Effector memory CD8-positive, alpha-beta T cell (primary cell): ENCODE results near the gene OR2AT4.
"Not testable (repeated sequence)": the region's sequence is repeated elsewhere in the genome, so short reads cannot be mapped to it uniquely, and the experiment has no call there.

Experiments
- ATAC-seq: fragments of 150-1000 bp; cut with Tn5 transposase; replicated peaks from 2 replicates; pipeline ENCODE4 v1.10.0; 2021; ENCODE audit warnings: mild to moderate bottlenecking, moderate library complexity
- DNase-seq, 3 experiments: peaks; one replicate each; pipeline ENCODE4 v3.0.0; 2021
- H3K27ac Mint-ChIP-seq, 2 donors: one replicate each; pipeline ENCODE4 v1.8.0; 2022; ENCODE audit warnings: mild to moderate bottlenecking in 2 of 2, mixed read lengths in 2 of 2, moderate library complexity in 2 of 2
- H3K27me3 Mint-ChIP-seq, 2 donors: one replicate each; pipeline ENCODE4 v1.8.0; 2022; ENCODE audit warnings: mixed read lengths in 2 of 2
- H3K36me3 Mint-ChIP-seq: one replicate; pipeline ENCODE4 v1.8.0; 2022; ENCODE audit warnings: mild to moderate bottlenecking, moderate library complexity, mixed read lengths; ENCODE audit not compliant: insufficient read depth
- H3K4me1 Mint-ChIP-seq, 2 donors: one replicate each; pipeline ENCODE4 v1.8.0; 2022; ENCODE audit warnings: low read depth in 2 of 2, mixed read lengths in 2 of 2
- H3K4me3 Mint-ChIP-seq, 2 donors: one replicate each; pipeline ENCODE4 v1.8.0; 2022; ENCODE audit warnings: mild to moderate bottlenecking in 2 of 2, mixed read lengths in 2 of 2, moderate library complexity in 2 of 2
- H3K9me3 Mint-ChIP-seq, 2 donors: one replicate each; pipeline ENCODE4 v1.8.0; 2022; ENCODE audit warnings: mixed read lengths in 2 of 2

The OR2AT4 gene

GRCh38 chr11:75126564-75126963 lies 29.9 kb upstream of the OR2AT4 start:
- peaks cover 27 to 38% of the 10 kb centered on the region in 2 donors for H3K27me3 Mint-ChIP-seq
- no peaks in the 10 kb centered on the region for H3K9me3 Mint-ChIP-seq
- H3K4me1 Mint-ChIP-seq, result no peaks in the 10 kb centered on the region
- DNase-seq (no peak), ATAC-seq (no peak)
- no peaks in the 10 kb centered on the region for H3K36me3 Mint-ChIP-seq
- no peak overlapping the region for H3K4me3 Mint-ChIP-seq
- H3K27ac Mint-ChIP-seq, result no peak overlapping the region

GRCh38 chr11:75118577-75118976 lies 21.9 kb upstream of the OR2AT4 start:
- Mint-ChIP-seq H3K27me3 (peaks cover 47 to 70% of the 10 kb centered on the region in 2 donors), H3K4me1 (no peaks in the 10 kb centered on the region), H3K4me3 (no peak overlapping the region), H3K27ac (no peak overlapping the region), H3K36me3 (no peaks in the 10 kb centered on the region), H3K9me3 (peaks cover 0 to 7% of the 10 kb centered on the region in 2 donors)
- ATAC-seq (no peak), DNase-seq (no peak)

- H3K36me3 Mint-ChIP-seq, result no peaks in the 10 kb centered on the region
- H3K27ac Mint-ChIP-seq, result no peak overlapping the region
- H3K27me3 Mint-ChIP-seq, result peaks cover 67 to 68% of the 10 kb centered on the region in 2 donors
- H3K4me1 Mint-ChIP-seq, result no peaks in the 10 kb centered on the region
- H3K9me3 Mint-ChIP-seq, result peaks cover 0 to 13% of the 10 kb centered on the region in 2 donors
- no peak overlapping the region for H3K4me3 Mint-ChIP-seq
- ATAC-seq (no peak), DNase-seq (no peak)
Measured at GRCh38 chr11:75114465-75114864, 17.8 kb upstream of the OR2AT4 start.

- ATAC-seq, result no peak
- H3K9me3 Mint-ChIP-seq, result peaks cover 0 to 13% of the 10 kb centered on the region in 2 donors
- H3K27ac Mint-ChIP-seq, result no peak overlapping the region
- H3K4me3 Mint-ChIP-seq, result no peak overlapping the region
- no peak for DNase-seq
- H3K36me3 Mint-ChIP-seq, result no peaks in the 10 kb centered on the region
- no peaks in the 10 kb centered on the region for H3K4me1 Mint-ChIP-seq
- peaks cover 55 to 57% of the 10 kb centered on the region in 2 donors for H3K27me3 Mint-ChIP-seq
Measured at GRCh38 chr11:75113030-75113429, 16.4 kb upstream of the OR2AT4 start.

- no peaks in the 10 kb centered on the region for H3K4me1 Mint-ChIP-seq
- H3K27me3 Mint-ChIP-seq, result peaks cover 54 to 57% of the 10 kb centered on the region in 2 donors
- no peak overlapping the region for H3K4me3 Mint-ChIP-seq
- ATAC-seq (no peak), DNase-seq (no peak)
- H3K9me3 Mint-ChIP-seq, result peaks cover 0 to 13% of the 10 kb centered on the region in 2 donors
- H3K36me3 Mint-ChIP-seq, result no peaks in the 10 kb centered on the region
- H3K27ac Mint-ChIP-seq, result no peak overlapping the region
Measured at GRCh38 chr11:75112200-75112599, 15.5 kb upstream of the OR2AT4 start.

GRCh38 chr11:75107187-75107586 lies 10.5 kb upstream of the OR2AT4 start:
- Mint-ChIP-seq H3K36me3 (no peaks in the 10 kb centered on the region), H3K4me3 (no peak overlapping the region), H3K4me1 (no peaks in the 10 kb centered on the region), H3K27ac (no peak overlapping the region), H3K27me3 (peaks cover 42 to 49% of the 10 kb centered on the region in 2 donors), H3K9me3 (peaks cover 0 to 4% of the 10 kb centered on the region in 2 donors)
- ATAC-seq, result no peak
- no peak for DNase-seq

DNA sequence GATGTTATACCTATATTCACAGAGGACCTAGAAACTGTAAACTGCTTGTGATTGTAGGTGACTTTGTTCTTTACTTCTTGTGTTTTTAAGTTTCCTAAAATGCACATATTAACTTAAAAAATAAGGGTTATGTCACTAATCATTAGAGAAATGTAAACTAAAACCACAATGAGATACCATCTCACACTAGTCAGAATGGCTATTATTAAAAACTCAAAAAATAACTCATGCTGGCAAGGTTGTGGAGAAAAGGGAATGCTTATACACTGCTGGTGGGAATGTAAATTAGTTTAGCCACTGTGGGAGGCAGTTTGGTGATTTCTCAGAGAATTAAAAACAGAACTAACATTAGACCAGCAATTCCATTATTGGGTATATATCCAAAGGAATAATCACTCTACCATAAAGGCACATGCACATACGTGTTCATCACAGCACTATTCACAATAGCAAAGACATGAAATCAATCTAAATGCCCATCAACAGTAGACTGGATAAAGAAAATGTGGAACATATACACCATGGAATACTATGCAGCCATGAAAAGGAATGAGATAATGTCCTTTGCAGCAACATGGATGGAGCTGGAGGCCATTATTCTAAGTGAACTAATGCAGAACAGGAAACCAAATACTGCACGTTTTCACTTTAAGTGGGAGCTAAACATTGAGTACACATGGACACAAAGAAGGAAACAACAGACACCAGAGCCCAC lies 9.4 kb upstream of the OR2AT4 start:
- H3K9me3 Mint-ChIP-seq, ATAC-seq, H3K4me3 Mint-ChIP-seq, H3K27ac Mint-ChIP-seq, H3K4me1 Mint-ChIP-seq, H3K36me3 Mint-ChIP-seq, DNase-seq: not testable (repeated sequence)
- H3K27me3 Mint-ChIP-seq, result peaks cover 43 to 55% of the 10 kb centered on the region in 2 donors

DNA sequence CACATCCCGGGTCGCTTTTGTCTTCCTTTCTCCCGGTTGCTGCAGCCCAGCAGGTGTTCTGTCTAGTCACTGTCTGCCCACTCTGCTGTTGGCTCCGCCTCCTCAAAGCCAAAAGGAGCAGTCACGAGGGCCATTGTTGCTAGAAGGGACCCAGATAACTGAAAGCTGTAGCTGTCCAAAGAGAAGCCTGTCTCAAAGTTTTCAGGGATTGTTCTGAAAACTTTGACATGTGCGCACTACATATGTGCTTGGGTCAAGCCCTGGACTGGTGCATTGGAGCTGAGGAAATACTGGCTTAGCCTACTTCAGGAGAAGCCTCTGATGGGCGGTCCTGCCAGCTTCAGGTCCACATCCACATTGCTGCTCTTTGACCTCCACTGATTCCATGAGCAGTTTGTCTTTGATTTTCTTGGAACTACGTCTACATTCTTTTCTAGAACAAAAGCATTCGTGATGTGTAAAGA lies 8.8 kb upstream of the OR2AT4 start:
- H3K27me3 Mint-ChIP-seq, result peaks cover 43 to 60% of the 10 kb centered on the region in 2 donors
- H3K4me3 Mint-ChIP-seq, result no peak overlapping the region
- no peaks in the 10 kb centered on the region for H3K36me3 Mint-ChIP-seq
- no peak overlapping the region for H3K27ac Mint-ChIP-seq
- H3K9me3 Mint-ChIP-seq, result no peaks in the 10 kb centered on the region
- DNase-seq (no peak), ATAC-seq (no peak)
- no peaks in the 10 kb centered on the region for H3K4me1 Mint-ChIP-seq

DNA sequence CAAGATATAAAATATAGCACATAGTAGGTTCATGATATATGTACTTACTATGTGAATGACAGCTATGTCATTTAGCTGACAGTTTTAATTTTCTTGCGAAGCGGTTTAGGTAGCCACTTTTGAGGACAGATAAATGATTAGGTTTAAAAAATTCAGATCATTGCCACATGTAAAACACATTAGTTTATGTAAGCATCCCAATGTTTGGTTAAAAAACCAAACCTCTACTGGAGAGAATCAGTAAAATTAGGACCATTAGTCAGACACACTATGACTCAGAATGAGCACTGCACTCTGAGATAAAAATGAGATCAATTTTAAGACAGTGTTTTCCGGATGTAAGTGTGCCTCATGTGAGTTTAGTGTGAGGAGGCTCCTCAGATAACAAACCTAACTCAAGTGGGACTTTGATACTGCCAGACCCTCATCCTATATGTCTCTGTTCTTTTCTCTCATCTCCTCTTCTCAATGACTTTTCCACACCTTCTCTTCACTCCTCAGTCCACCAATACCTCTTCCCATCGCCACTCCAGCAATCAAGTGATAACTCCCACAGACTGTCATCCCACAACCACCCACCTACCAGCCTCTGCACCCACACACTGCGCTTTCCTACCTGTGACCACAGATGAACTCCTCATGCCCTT lies 6.8 kb upstream of the OR2AT4 start:
- DNase-seq (no peak), ATAC-seq (no peak)
- Mint-ChIP-seq H3K4me1 (peaks cover 0 to 3% of the 10 kb centered on the region in 2 donors), H3K9me3 (no peaks in the 10 kb centered on the region), H3K36me3 (no peaks in the 10 kb centered on the region), H3K27ac (no peak overlapping the region), H3K27me3 (peaks cover 43 to 65% of the 10 kb centered on the region in 2 donors), H3K4me3 (no peak overlapping the region)

DNA sequence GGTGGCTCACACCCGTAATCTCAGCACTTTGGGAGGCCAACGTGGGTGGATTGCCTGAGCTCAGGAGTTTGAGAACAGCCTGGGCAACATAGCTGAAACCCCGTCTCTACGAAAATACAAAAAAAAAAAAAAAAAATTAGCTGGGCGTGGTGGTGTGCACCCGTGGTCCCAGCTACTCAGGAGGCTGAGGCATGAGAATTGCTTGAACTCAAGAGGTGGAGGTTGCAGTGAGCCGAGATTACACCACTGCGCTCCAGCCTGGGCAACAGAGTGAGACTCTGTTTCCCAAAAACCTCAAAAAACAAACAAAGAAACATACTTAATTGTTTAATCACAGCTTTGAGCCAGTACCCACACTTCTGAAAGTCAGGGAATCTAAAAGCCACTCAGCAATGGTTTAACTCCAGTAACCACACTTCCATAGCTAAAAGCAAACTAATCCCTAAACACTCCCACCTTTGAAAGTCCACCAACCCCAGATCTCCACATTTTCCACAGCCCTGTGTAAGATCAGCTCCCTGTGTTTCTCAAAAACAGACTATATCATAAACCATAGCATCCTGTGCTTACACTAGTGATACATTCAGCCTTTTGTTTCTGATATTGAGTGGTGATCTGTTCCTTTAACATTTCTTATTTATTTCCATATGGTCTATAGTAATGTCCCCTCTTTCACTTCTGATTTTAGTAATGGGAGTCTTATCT lies 4.9 kb upstream of the OR2AT4 start:
- Mint-ChIP-seq H3K9me3 (no peaks in the 10 kb centered on the region), H3K4me3 (no peak overlapping the region), H3K36me3 (no peaks in the 10 kb centered on the region), H3K27ac (no peak overlapping the region), H3K27me3 (peaks cover 52 to 72% of the 10 kb centered on the region in 2 donors), H3K4me1 (peaks cover 0 to 3% of the 10 kb centered on the region in 2 donors)
- ATAC-seq (no peak), DNase-seq (no peak)

DNA sequence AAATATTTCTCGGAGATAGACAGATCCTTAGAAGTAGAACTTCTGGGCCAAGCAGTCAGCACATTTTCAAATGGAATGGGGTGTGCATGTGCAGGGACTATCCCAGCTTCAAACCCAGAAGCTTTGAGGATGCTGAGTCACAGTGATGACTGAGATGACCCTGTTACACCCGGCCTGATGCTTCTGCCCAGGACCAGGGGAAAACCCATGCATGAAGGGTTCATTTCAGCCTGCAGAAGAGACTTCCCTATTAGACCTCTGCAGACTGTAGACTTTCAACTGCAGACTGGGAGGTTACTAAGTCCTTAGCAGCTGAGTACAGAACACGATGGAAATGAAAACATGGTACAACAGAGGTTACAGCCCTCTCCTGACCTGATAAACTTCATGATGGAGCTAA lies 3.6 kb upstream of the OR2AT4 start:
- H3K4me3 Mint-ChIP-seq, result no peak overlapping the region
- no peak for ATAC-seq
- no peak overlapping the region for H3K27ac Mint-ChIP-seq
- peaks cover 58 to 72% of the 10 kb centered on the region in 2 donors for H3K27me3 Mint-ChIP-seq
- no peaks in the 10 kb centered on the region for H3K36me3 Mint-ChIP-seq
- DNase-seq, result no peak
- no peaks in the 10 kb centered on the region for H3K9me3 Mint-ChIP-seq
- peaks cover 0 to 3% of the 10 kb centered on the region in 2 donors for H3K4me1 Mint-ChIP-seq

- H3K4me3 Mint-ChIP-seq, result no peak overlapping the region
- ATAC-seq, result no peak
- H3K27ac Mint-ChIP-seq, result no peak overlapping the region
- peaks cover 0 to 3% of the 10 kb centered on the region in 2 donors for H3K4me1 Mint-ChIP-seq
- no peaks in the 10 kb centered on the region for H3K9me3 Mint-ChIP-seq
- no peaks in the 10 kb centered on the region for H3K36me3 Mint-ChIP-seq
- H3K27me3 Mint-ChIP-seq, result peaks cover 63 to 74% of the 10 kb centered on the region in 2 donors
- no peak for DNase-seq
Measured at GRCh38 chr11:75099635-75100034, 3.0 kb upstream of the OR2AT4 start.

- not testable (repeated sequence) for H3K27ac Mint-ChIP-seq, H3K4me1 Mint-ChIP-seq, H3K36me3 Mint-ChIP-seq, H3K9me3 Mint-ChIP-seq, DNase-seq, ATAC-seq, H3K4me3 Mint-ChIP-seq
- peaks cover 65 to 74% of the 10 kb centered on the region in 2 donors for H3K27me3 Mint-ChIP-seq
Measured at GRCh38 chr11:75098835-75099439, 2.3 kb upstream of the OR2AT4 start.
